ENCODE measurements around the gene ARHGEF12.

GRCh38 chr11:120295099-120295498 is 41.1 kb upstream of the ARHGEF12 start:
- TF ChIP-seq CTCF (IDR thresholded peaks at IDR 0.05; ENCODE audit: insufficient read depth, low read depth, low read length): no peak
- no peak for TF ChIP-seq EZH2 (IDR thresholded peaks at IDR 0.05; ENCODE audit: insufficient read depth, low read length)
